Esophagus muscularis mucosa (tissue), 4 donors: ENCODE measurements around the gene IQGAP1.

Experiments
- CTCF ChIP-seq, 3 experiments: fragments of 200-600 bp in 2 of 3; fragments of 450-650 bp in 1 of 3; sonication (generic) in 2 of 3; IDR thresholded peaks; one replicate each; pipeline ENCODE4 v1.5.1; 2017 to 2019; ENCODE audit warnings: antibody characterized with exemption in 3 of 3, mild to moderate bottlenecking in 2 of 3, moderate library complexity in 1 of 3
- EP300 ChIP-seq: sonication (generic); formaldehyde crosslinking; IDR thresholded peaks from one replicate; pipeline ENCODE4 v1.6.1; 2017; ENCODE audit warnings: antibody characterized with exemption
- POLR2A ChIP-seq: fragments of 450-650 bp; IDR thresholded peaks from one replicate; pipeline ENCODE4 v1.6.1; 2017; ENCODE audit warnings: antibody characterized with exemption, moderate library complexity, mild to moderate bottlenecking, low read depth
- POLR2AphosphoS5 ChIP-seq, 2 donors: sonication (generic); formaldehyde crosslinking; IDR thresholded peaks; one replicate each; pipeline ENCODE4 v1.6.1; 2017; ENCODE audit warnings: antibody characterized with exemption in 2 of 2

- TF ChIP-seq CTCF (IDR thresholded peaks at IDR 0.05) (no peak), POLR2A (no peak), POLR2AphosphoS5 (IDR thresholded peaks at IDR 0.05) (no peak), EP300 (no peak)
These were observed 34.0 kb downstream of the IQGAP1 start for GRCh38 chr15:90422043-90422442.
